Amniotic epithelial cell (primary cell): ENCODE data around the gene GRM7.

Experiments
- DNase-seq: peaks from one replicate; pipeline ENCODE4 v3.0.0-alpha.2; 2010; ENCODE audit warnings: low read depth

GRM7 gene

DNA sequence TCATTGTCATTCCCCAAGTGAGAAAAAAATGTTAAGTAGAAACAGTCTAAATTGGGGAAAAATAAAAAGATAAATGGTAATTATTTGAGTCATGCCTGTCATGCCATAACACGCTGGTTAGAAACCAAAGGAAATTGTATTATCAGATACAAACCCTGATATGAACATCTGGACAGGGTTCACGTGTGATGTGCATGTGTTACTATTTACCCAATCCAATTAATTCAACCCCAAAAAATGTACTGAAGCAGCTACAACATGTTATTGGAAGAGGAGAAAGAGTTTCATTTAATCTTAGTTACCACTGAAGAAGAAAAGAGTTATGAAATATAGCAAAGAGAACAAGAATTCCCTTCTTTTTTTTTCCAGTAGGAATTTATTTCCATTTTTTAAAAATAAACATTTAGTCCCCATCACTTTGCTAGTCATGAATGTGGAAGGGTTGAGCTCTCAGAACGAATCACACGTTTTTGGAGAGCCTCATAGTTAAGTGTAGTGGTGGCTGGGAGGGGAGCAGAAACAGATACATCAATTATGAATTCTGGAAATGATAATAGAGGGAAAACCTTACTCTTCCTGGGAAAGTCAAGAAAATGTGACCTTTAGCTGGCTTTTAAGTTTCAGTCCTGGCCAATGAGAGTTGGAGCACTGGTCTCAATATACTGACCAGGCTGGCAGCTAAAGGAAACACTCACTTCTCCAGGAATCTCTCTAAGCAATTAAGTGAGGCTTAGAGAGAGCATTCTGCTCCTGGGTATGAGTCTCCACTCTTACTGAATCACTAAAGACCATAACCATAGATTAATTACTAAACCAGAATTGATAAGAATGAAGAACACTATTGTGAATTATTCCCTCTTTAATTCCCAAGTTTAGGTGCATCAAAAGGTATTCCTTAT lies 796.5 kb downstream of the GRM7 start:
- no peak for DNase-seq

GRCh38 chr3:7658294-7658693 lies 797.4 kb downstream of the GRM7 start:
- no peak for DNase-seq

DNA sequence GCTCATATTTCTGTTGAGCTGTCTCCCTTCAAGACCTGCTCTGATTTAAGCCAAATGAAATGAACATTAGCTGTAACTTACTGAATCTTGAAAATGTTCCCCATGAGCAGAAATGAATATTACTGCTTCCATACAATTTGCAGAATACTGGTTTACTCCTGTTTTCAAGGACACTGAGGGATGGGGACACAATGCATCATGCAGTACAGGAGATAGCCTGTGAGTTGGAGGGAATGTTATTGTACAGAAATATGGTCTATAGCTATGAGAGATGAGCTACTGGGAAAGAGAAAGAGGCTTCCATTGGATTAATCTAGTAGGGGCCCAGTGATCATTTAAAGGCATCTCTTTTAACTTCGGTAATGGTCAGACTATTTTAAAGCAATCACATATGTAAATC lies 798.2 kb downstream of the GRM7 start:
- DNase-seq: no peak

DNA sequence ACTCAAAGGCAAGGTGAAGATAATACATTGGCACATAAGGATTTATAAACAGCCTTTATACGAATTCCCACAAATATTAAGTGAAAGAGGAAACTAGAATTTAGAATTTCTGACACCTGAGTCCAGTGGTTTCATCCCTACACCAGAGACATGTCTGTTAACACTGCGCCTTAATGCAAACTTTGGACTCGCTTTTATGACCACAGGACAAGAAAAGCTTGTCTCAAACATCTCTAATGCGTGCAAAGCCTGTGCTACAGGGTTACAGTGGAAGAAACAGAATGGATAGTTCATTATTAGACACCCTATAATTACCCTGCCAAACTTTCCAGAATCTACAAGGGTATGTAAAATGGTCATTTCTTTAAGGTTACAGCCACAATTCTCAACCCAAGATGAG lies 802.9 kb downstream of the GRM7 start:
- DNase-seq: no peak

DNA sequence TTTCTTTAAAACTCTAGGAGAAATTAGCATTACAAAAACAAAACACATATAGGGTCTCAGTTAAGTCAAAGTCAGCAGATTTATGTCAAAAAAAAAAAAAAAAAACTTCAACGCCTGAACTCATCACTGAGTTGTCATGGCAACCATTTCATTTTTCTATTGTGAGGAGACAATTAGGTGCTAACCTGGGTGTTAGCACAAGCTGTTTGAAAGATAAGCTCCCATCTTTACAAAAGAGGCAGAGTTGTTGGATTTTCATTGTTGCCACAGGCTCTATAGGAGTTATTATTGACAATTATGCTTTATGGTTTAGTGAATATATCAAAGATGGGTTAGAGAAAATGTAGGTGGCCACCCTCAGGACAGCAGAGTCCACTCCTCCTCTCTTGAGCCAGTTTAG lies 806.9 kb downstream of the GRM7 start:
- no peak for DNase-seq

DNA sequence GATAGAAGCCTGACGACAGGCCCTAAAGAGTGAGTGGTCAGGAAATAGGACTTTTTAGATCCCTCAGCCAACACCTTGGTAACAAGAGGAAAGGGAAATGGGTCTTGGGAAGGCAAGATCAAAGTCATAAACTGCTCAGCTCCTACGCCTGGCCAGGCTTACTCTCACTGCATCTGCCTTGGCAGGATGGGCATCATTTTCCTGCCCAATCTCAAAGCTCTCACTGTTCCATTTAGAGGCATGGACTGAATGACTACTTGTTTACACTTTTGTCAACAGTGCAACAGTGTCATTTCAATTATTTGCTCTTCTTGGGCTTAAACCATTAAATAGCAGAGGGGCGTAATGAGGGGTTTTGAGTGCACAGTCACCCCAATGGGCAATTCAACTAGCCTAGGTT lies 808.7 kb downstream of the GRM7 start:
- no peak for DNase-seq

- no peak for DNase-seq
Observed at GRCh38 chr3:7678521-7678920, 817.6 kb downstream of the GRM7 start.

GRCh38 chr3:7682822-7683229 lies 821.9 kb downstream of the GRM7 start:
- DNase-seq: peak; percentile 78

GRCh38 chr3:7683426-7683825 lies 822.5 kb downstream of the GRM7 start:
- DNase-seq: no peak

- DNase-seq: no peak
Observed at GRCh38 chr3:7684182-7684715, 823.3 kb downstream of the GRM7 start.

- no peak for DNase-seq
Observed at GRCh38 chr3:7687428-7688147, 826.7 kb downstream of the GRM7 start.

DNA sequence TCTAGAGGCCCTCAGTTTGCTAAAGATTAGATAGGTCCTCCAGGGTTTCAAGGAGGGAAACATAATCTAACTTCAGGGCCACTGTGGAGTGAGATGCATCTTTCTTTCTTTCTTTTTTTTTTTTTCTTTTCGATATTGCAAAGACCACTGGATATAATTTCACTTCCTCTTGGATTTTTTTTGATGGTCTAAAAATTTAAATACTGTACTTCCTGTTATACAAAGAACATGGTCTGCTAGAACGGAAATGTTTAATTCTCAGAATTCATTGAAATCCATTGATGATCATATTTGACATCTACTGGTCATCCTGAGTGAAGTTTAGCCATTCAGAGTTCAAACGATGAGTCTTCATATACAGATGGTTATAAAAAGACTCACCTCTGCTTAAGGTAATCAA lies 832.0 kb downstream of the GRM7 start:
- DNase-seq: no peak

GRCh38 chr3:7693976-7694375 lies 833.1 kb downstream of the GRM7 start:
- DNase-seq: no peak

DNA sequence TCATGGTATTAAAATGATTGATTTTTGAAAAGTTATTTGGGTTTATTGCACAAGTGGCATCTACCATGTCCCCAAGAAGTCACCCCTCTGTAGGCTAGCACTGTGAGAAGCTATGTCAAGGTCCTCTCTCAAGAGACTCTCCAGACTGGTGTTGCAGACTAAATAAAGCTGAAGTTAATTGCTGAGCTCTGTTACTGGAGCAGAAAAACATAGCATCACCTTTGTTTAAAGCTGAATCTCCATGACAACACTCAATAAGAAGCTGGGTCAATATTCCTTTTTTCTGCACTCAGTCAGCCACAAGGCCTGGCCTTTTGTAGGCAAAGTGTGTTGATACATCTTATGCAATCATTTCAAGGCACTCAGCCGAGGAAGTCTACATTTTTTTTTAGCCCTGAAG lies 834.1 kb downstream of the GRM7 start:
- no peak for DNase-seq

DNA sequence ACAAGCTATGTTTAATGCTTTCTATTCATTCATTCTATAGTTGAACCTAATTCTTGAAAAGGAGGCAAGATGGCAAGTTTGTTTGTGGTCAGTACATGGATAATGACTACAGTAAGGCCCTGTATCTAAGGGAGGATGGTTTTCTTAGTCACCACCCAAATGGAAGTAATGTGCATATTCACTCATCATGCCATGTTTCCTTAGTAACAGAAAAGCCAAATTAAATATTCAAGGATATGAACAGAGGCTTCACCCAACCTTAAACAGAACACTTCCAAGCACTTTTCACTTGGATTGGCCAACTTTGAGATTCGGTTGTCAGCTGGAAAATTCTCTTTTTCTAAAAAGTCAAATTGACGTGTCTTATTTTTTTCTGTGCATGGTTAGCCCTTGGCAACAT lies 835.4 kb downstream of the GRM7 start:
- no peak for DNase-seq

DNA sequence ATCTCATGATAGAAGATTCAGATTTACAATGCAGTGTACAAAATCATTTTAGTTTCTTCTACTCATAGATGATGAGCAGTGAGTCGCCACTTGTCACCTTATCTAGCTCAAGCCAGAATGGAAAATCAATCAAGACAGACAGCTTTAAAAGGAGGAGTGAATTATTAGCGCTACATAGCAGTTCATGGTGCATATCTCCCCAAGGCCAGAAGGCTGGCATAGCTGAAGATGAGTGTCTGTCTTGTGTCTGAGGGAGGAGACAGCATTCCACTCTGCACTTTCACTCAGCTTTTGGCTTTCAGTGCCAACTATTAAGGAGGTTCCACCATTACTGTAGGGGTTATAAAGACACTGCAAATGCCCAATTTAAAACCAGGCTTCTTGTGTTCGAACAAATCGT lies 836.6 kb downstream of the GRM7 start:
- peak; percentile 9 for DNase-seq

DNA sequence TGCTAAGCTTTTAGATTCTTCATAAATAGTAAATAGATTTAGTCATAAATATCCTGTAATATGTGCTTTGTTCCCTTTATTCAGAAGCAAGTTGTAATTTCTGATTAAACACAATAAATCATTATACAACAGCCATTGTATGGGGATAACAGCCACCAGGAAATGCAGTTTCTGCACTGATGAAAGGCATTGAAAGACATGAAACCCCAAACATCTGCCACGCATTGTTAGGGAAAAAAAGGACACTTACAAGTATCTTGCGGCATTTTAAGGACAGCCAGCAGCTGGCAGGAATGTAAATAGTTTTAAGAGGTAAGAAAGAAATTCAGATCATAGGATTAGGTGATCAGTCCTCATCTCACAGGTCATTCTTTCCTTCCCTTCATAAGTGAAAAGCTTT lies 839.6 kb downstream of the GRM7 start:
- no peak for DNase-seq

- no peak for DNase-seq
Observed at GRCh38 chr3:7700977-7701376, 840.1 kb downstream of the GRM7 start.

- DNase-seq: no peak
Observed at GRCh38 chr3:7707187-7707586, 846.3 kb downstream of the GRM7 start.

GRCh38 chr3:7709376-7710082 lies 848.6 kb downstream of the GRM7 start:
- DNase-seq: no peak

DNA sequence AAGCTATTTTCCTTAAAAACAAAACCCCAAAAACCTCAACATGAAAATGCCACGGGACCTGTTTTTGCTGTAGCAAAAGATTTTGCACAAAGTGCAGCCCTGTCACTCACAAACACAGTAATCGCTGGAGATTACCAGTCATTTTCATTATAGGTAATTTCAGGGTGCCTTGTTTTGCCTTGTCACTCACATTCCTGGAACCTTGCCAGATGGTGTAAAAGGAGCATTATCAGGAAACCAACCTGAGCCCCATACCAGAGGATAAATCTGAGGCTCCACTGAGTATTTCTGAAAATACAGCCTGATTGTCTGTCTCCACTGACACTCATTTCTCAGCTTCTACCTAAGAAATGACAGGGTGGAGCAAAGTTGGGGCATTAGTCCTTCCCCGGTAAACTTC lies 849.4 kb downstream of the GRM7 start:
- no peak for DNase-seq

DNA sequence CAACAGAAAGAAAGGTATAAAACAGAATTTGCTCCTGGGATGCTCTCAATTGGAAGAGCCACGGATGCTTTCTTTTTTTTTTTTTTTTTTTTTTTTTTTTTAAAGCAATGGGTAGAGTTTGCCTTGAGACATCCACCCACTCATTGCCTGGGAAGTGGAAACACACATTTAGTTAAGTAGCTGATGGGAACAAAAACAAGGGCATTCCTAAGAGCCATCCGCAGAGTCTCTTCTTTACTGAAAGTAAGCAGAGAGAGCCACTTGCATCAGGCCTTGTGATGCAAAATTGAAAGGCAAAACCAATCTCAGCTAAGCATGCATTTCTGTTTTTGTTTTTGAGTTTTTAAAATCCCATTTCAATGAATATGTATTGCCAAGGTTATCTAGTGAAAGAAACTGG lies 852.8 kb downstream of the GRM7 start:
- no peak for DNase-seq
